OCI-LY7 (cell line): Measurements from ENCODE around the gene WDCP.

Experiments used
- CTCF ChIP-seq: fragments of 200-600 bp; sonication (generic); conservative IDR thresholded peaks from 2 replicates; pipeline ENCODE4 v1.5.1; 2014; ENCODE audit warnings: mild to moderate bottlenecking, antibody characterized with exemption, low read length, moderate library complexity, mixed read lengths
- EZH2phosphoT487 ChIP-seq: fragments of 200-600 bp; sonication (generic); IDR thresholded peaks from 2 replicates; pipeline ENCODE4 v1.6.1; 2018; ENCODE audit warnings: low read depth, borderline replicate concordance, mild to moderate bottlenecking, mixed run types, antibody characterized with exemption, low read length, moderate library complexity, mixed read lengths

DNA sequence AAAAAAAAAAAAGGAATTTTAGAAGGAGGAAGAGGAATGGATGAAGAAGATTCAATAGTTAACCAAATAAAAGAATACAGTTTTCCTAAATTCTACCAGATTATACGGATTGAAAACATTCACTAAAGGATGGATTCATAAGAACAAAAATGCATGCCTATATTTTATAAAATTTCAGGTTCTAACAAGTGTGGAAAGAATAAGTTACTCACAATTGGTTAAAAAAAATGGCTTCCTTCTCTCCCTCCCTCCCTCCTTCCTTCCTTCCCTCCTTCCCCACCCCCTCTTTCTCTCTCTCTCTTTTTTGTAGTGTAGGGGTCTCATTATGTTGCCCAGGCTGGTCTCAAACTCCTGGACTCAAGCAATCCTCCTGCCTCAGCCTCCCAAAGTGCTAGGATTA, 39.0 kb upstream of the WDCP start:
- no peak for TF ChIP-seq CTCF
- TF ChIP-seq EZH2phosphoT487: no peak
